ENCODE measurements around the gene ODC1. TPM values are rescaled to one million over a fixed set of nuclear protein-coding genes. Genes with fewer than 3 reads are reported as not detected.

The ODC1 gene
- total RNA-seq, 1 experiment from 2014 or later, result 231 TPM

- Histone ChIP-seq H3K27me3 (ENCODE audit: insufficient read depth, low read length) (no peaks in the 10 kb centered on the region), H3K4me3 (replicated peaks in 1 of 2; ENCODE audit: low read depth in 1 of 2, low read length in 2 of 2) (peak overlapping the region; percentile 81 to 82), H3K79me2 (ENCODE audit: insufficient read depth, low read length) (peaks cover 34% of the 10 kb centered on the region), H3K4me2 (ENCODE audit: low read length) (peak overlapping the region; percentile 97), H3K36me3 (ENCODE audit: control insufficient read depth in 1 of 2, insufficient read depth in 2 of 2, low read length in 2 of 2) (peaks cover 3% of the 10 kb centered on the region in 2 experiments; a peak in 1 of 4 replicates), H3K9me2 (ENCODE audit: insufficient read depth) (no peaks in the 10 kb centered on the region), H3K9me3 (ENCODE audit: control insufficient read depth in 1 of 2, insufficient read depth in 1 of 2, low read depth in 1 of 2, low read length in 2 of 2) (no peaks in the 10 kb centered on the region), H4K20me1 (ENCODE audit: insufficient read depth) (peaks cover 4% of the 10 kb centered on the region; the same call in 1 of the 2 replicates), H3K9ac (ENCODE audit: low read length) (peak overlapping the region; percentile 97), H2AFZ (ENCODE audit: low read depth, low read length, poor library complexity, severe bottlenecking) (no peak overlapping the region), H3K4me1 (ENCODE audit: control insufficient read depth in 1 of 2, insufficient read depth in 2 of 2, low read length in 2 of 2) (peaks cover 14 to 45% of the 10 kb centered on the region in 2 experiments; a peak in 3 of 4 replicates), H3K27ac (ENCODE audit: low read depth, low read length) (peak overlapping the region; percentile 31)
- TF ChIP-seq MAX (IDR thresholded peaks at IDR 0.05) (peak; percentile 39; the same call in 1 of the 2 replicates), YY1 (IDR thresholded peaks at IDR 0.05; ENCODE audit: extremely low read depth, insufficient replicate concordance, low read depth, low read length) (no peak), TCF7L2 (IDR thresholded peaks at IDR 0.05; ENCODE audit: borderline replicate concordance, extremely low read depth, insufficient read depth, insufficient read length) (no peak), ZBTB33 (IDR thresholded peaks at IDR 0.05; ENCODE audit: extremely low read depth, insufficient replicate concordance, low read length) (no peak), ATF3 (IDR thresholded peaks at IDR 0.05) (no peak; the same call in 1 of the 2 replicates), POLR2AphosphoS5 (IDR thresholded peaks at IDR 0.05; ENCODE audit: low read depth, low read length) (peak; percentile 69), POLR2A (IDR thresholded peaks at IDR 0.05; ENCODE audit: borderline replicate concordance, extremely low read depth, insufficient read depth, insufficient read length) (no peak), CBX3 (IDR thresholded peaks at IDR 0.05; ENCODE audit: low read depth) (0 out of 2 replicates have a peak, but pooled peaks have one; percentile 30), CTCF (IDR thresholded peaks at IDR 0.05 in 2 of 3, conservative IDR thresholded peaks at IDR 0.05 in 1 of 3; ENCODE audit: borderline replicate concordance in 1 of 3, insufficient read depth in 1 of 3, low read depth in 2 of 3, low read length in 2 of 3) (no peak), REST (IDR thresholded peaks at IDR 0.05; ENCODE audit: low read depth) (no peak), CEBPB (IDR thresholded peaks at IDR 0.05; ENCODE audit: low read depth) (peak; percentile 82)
- RAD21 ChIA-PET (ENCODE audit: low non-redundant PET in 1 of 2, low total read pairs in 2 of 2, uncharacterized antibody in 2 of 2, unreplicated experiment in 2 of 2), result no interaction called here
- POLR2A ChIA-PET, result interaction anchor here (0.7 to 1.1 kb wide), 2 partner anchors 13 to 126 kb away, joined by 3 to 4 read pairs; no protein-coding TSS in a partner anchor
- BruUV-seq (replicated peaks), result no TSS peak
- DNase-seq (ENCODE audit: low read depth, low spot score), result no peak
- CTCF ChIA-PET, result interaction anchor here (1.0 to 1.8 kb wide), 2 partner anchors 204 to 210 kb away, joined by 3 to 5 read pairs; no protein-coding TSS in a partner anchor
- intact Hi-C loops (cut with micrococcal nuclease), result no loop called here
- ATAC-seq, result peak; percentile 11; the same call in 1 of the 2 replicates
Measured at GRCh38 chr2:10449838-10450691, 1.9 kb upstream of the ODC1 start.
